Transverse colon (tissue), 4 donors: Measurements from ENCODE around the gene GPR26.

Experiments
- CTCF ChIP-seq, 5 experiments: fragments of 200-600 bp in 3 of 5; fragments of 450-650 bp in 2 of 5; sonication (generic) in 3 of 5; IDR thresholded peaks; 1 replicate in 2 of 5; 2 replicates in 3 of 5; pipeline ENCODE4 v1.5.1; 2016 to 2017; ENCODE audit warnings: antibody characterized with exemption in 5 of 5, inconsistent platforms in 3 of 5, mild to moderate bottlenecking in 2 of 5, moderate library complexity in 1 of 5
- EP300 ChIP-seq: sonication (generic); formaldehyde crosslinking; IDR thresholded peaks from one replicate; pipeline ENCODE4 v1.6.1; 2017; ENCODE audit warnings: antibody characterized with exemption, low read depth
- POLR2A ChIP-seq: fragments of 450-650 bp; IDR thresholded peaks from one replicate; pipeline ENCODE4 v1.6.1; 2016; ENCODE audit warnings: antibody characterized with exemption, mild to moderate bottlenecking, moderate library complexity
- POLR2AphosphoS5 ChIP-seq, 3 donors: sonication (generic); formaldehyde crosslinking; IDR thresholded peaks; one replicate each; pipeline ENCODE4 v1.6.1; 2016; ENCODE audit warnings: antibody characterized with exemption in 3 of 3

- TF ChIP-seq CTCF (IDR thresholded peaks at IDR 0.05) (no peak), POLR2A (no peak), EP300 (no peak), POLR2AphosphoS5 (IDR thresholded peaks at IDR 0.05) (no peak)
These were observed 45.5 kb upstream of the GPR26 start for GRCh38 chr10:123620621-123621020.
